GM19023 (cell line): ENCODE data around the gene SMARCD3.

Experiments used
- ATAC-seq: cut with Tn5 transposase; IDR thresholded peaks from one replicate; pipeline ENCODE4 v1.9.1; 2021; ENCODE audit warnings: mild to moderate bottlenecking, moderate library complexity; ENCODE audit not compliant: unreplicated experiment

Gene SMARCD3

GRCh38 chr7:151210087-151210854, 38.2 kb downstream of the SMARCD3 start, which contains the start of gene H2BK1:
H2BK1 (minus strand) TSS chr7:151210488; CDS start chr7:151210318, 170 bp downstream.
- ATAC-seq, result no peak

- no peak for ATAC-seq
Measured at GRCh38 chr7:151209588-151209987, 38.9 kb downstream of the SMARCD3 start.

GRCh38 chr7:151208253-151208862, 40.1 kb downstream of the SMARCD3 start:
- ATAC-seq, result no peak

- ATAC-seq, result no peak
Measured at GRCh38 chr7:151207804-151208203, 40.7 kb downstream of the SMARCD3 start.

- no peak for ATAC-seq
Measured at GRCh38 chr7:151207315-151207714, 41.2 kb downstream of the SMARCD3 start.

- no peak for ATAC-seq
Measured at GRCh38 chr7:151206914-151207313, 41.6 kb downstream of the SMARCD3 start.

- no peak for ATAC-seq
Measured at GRCh38 chr7:151205730-151206129, 42.8 kb downstream of the SMARCD3 start.

GRCh38 chr7:151204383-151205032, 44.0 kb downstream of the SMARCD3 start:
- no peak for ATAC-seq

GRCh38 chr7:151202836-151203235, 45.7 kb downstream of the SMARCD3 start:
- ATAC-seq, result no peak

- no peak for ATAC-seq
Measured at GRCh38 chr7:151201751-151202150, 46.7 kb downstream of the SMARCD3 start.

GRCh38 chr7:151201344-151201743, 47.1 kb downstream of the SMARCD3 start:
- ATAC-seq, result no peak

GRCh38 chr7:151198945-151199848, 49.3 kb downstream of the SMARCD3 start:
- ATAC-seq, result no peak

- no peak for ATAC-seq
Measured at GRCh38 chr7:151197932-151198331, 50.6 kb downstream of the SMARCD3 start.

GRCh38 chr7:151195616-151196450, 52.7 kb downstream of the SMARCD3 start:
- ATAC-seq, result no peak

GRCh38 chr7:151194188-151194587, 54.3 kb downstream of the SMARCD3 start:
- no peak for ATAC-seq

- no peak for ATAC-seq
Measured at GRCh38 chr7:151193203-151193978, 55.1 kb downstream of the SMARCD3 start.

GRCh38 chr7:151192002-151192539, 56.4 kb downstream of the SMARCD3 start:
- no peak for ATAC-seq

GRCh38 chr7:151191544-151191943, 57.0 kb downstream of the SMARCD3 start:
- no peak for ATAC-seq

GRCh38 chr7:151189038-151189437, 59.5 kb downstream of the SMARCD3 start:
- ATAC-seq, result no peak
